Activated CD4-positive, alpha-beta T cell treated with anti-CD3 and anti-CD28 coated beads, Interleukin-2, amount 50 U/mL, for 4 hours (primary cell): ENCODE measurements around the gene SCAPER.
"Not testable (repeated sequence)": the region's sequence is repeated elsewhere in the genome, so short reads cannot be mapped to it uniquely, and the experiment has no call there.

ENCODE experiments used
- DNase-seq, 2 experiments: peaks; one replicate each; pipeline ENCODE4 v3.0.0-alpha.2; 2020

SCAPER gene

GRCh38 chr15:76772776-76773175 lies 132.4 kb downstream of the SCAPER start:
- no peak for DNase-seq

- no peak for DNase-seq
These were observed 141.1 kb downstream of the SCAPER start for GRCh38 chr15:76764004-76764403.

- DNase-seq: no peak
These were observed 141.6 kb downstream of the SCAPER start for GRCh38 chr15:76763554-76763953.

GRCh38 chr15:76756381-76756780 lies 148.8 kb downstream of the SCAPER start:
- DNase-seq: no peak

- no peak for DNase-seq
These were observed 151.4 kb downstream of the SCAPER start for GRCh38 chr15:76753771-76754170.

GRCh38 chr15:76753131-76753530 lies 152.0 kb downstream of the SCAPER start:
- DNase-seq: no peak

- DNase-seq: no peak
These were observed 152.6 kb downstream of the SCAPER start for GRCh38 chr15:76752549-76752948.

- no peak for DNase-seq
These were observed 167.6 kb downstream of the SCAPER start for GRCh38 chr15:76737573-76737972.

GRCh38 chr15:76732321-76732720 lies 172.8 kb downstream of the SCAPER start:
- not testable (repeated sequence) for DNase-seq

- no peak for DNase-seq
These were observed 174.9 kb downstream of the SCAPER start for GRCh38 chr15:76730262-76730661.

- no peak for DNase-seq
These were observed 186.3 kb downstream of the SCAPER start for GRCh38 chr15:76718863-76719262.

GRCh38 chr15:76714950-76715349 lies 190.2 kb downstream of the SCAPER start:
- no peak for DNase-seq

- no peak for DNase-seq
These were observed 193.8 kb downstream of the SCAPER start for GRCh38 chr15:76711351-76711827.

GRCh38 chr15:76704032-76704431 lies 201.1 kb downstream of the SCAPER start:
- not testable (repeated sequence) for DNase-seq

GRCh38 chr15:76696840-76697239 lies 208.3 kb downstream of the SCAPER start:
- no peak for DNase-seq

GRCh38 chr15:76692546-76692945 lies 212.6 kb downstream of the SCAPER start:
- not testable (repeated sequence) for DNase-seq

- DNase-seq: not testable (repeated sequence)
These were observed 217.5 kb downstream of the SCAPER start for GRCh38 chr15:76687592-76687991.

GRCh38 chr15:76684002-76684401 lies 221.1 kb downstream of the SCAPER start:
- no peak for DNase-seq

- no peak for DNase-seq
These were observed 222.3 kb downstream of the SCAPER start for GRCh38 chr15:76682833-76683232.

- DNase-seq: no peak
These were observed 222.9 kb downstream of the SCAPER start for GRCh38 chr15:76682259-76682658.

- DNase-seq: no peak
These were observed 226.4 kb downstream of the SCAPER start for GRCh38 chr15:76678766-76679165.

- no peak for DNase-seq
These were observed 230.3 kb downstream of the SCAPER start for GRCh38 chr15:76674883-76675282.

GRCh38 chr15:76669521-76670207 lies 235.5 kb downstream of the SCAPER start:
- no peak for DNase-seq

- no peak for DNase-seq
These were observed 236.2 kb downstream of the SCAPER start for GRCh38 chr15:76668900-76669299.
